Tibial nerve (tissue), 4 donors: ENCODE measurements around the gene PLPP1. TPM values are rescaled to one million over a fixed set of nuclear protein-coding genes. Genes with fewer than 3 reads are reported as not detected.
A peak's percentile ranks its signal among the peaks of the same experiment; 100 is the strongest.
"Not testable (repeated sequence)": the region's sequence is repeated elsewhere in the genome, so short reads cannot be mapped to it uniquely, and the experiment has no call there.

Experiments used
- DNase-seq, 2 donors: peaks; one replicate each; pipeline ENCODE4 v3.0.0-alpha.2; 2019; ENCODE audit warnings: low spot score in 2 of 2
- H3K27ac ChIP-seq, 4 donors: fragments of 200-600 bp; sonication (generic) in 3 of 4; one replicate each; pipeline ENCODE4 v1.5.1; 2017 to 2019; ENCODE audit warnings: mild to moderate bottlenecking in 1 of 4
- H3K27me3 ChIP-seq, 2 donors: fragments of 200-600 bp; sonication (generic) in 1 of 2; one replicate each; pipeline versions ENCODE4 v1.5.1 to v1.6.0; 2017 to 2019
- H3K36me3 ChIP-seq, 3 donors: fragments of 200-600 bp; sonication (generic); one replicate each; pipeline ENCODE4 v1.5.1; 2018 to 2019
- H3K4me1 ChIP-seq, 4 donors: fragments of 200-600 bp; sonication (generic) in 3 of 4; one replicate each; pipeline ENCODE4 v1.5.1; 2017 to 2019
- H3K4me3 ChIP-seq, 4 donors: fragments of 200-600 bp; sonication (generic) in 3 of 4; one replicate each; pipeline ENCODE4 v1.5.1; 2017 to 2019; ENCODE audit warnings: mild to moderate bottlenecking in 1 of 4, moderate library complexity in 1 of 4
- H3K9me3 ChIP-seq, 4 donors: fragments of 200-600 bp; sonication (generic) in 3 of 4; one replicate each; pipeline ENCODE4 v1.5.1; 2017 to 2019
- CTCF ChIP-seq, 5 experiments: fragments of 200-600 bp in 3 of 5; fragments of 450-650 bp in 2 of 5; sonication (generic) in 3 of 5; IDR thresholded peaks; one replicate each; pipeline ENCODE4 v1.5.1; 2016 to 2019; ENCODE audit warnings: antibody characterized with exemption in 5 of 5, mild to moderate bottlenecking in 3 of 5, moderate library complexity in 2 of 5
- EP300 ChIP-seq, 2 donors: sonication (generic); formaldehyde crosslinking; IDR thresholded peaks; one replicate each; pipeline ENCODE4 v1.6.1; 2017; ENCODE audit warnings: antibody characterized with exemption in 2 of 2, mild to moderate bottlenecking in 1 of 2
- POLR2A ChIP-seq, 2 donors: fragments of 450-650 bp; IDR thresholded peaks; one replicate each; pipeline ENCODE4 v1.6.1; 2017; ENCODE audit warnings: antibody characterized with exemption in 2 of 2, mild to moderate bottlenecking in 2 of 2, moderate library complexity in 2 of 2
- WGBS, 2 donors: methylation state at CpG; one replicate each; pipeline ENCODE4 v1.1.5; 2018; 5-methylcytosine and 5-hydroxymethylcytosine counted together
- total RNA-seq, 4 donors: library from RNA; depleted of rRNA; stranded (reverse); fragments of >200 nt; gene quantifications; one replicate each; pipeline ENCODE4 v1.1.0, GENCODE V29; 2016

The PLPP1 gene
- total RNA-seq, 4 donors from 2014 or later: 380 to 568 (median 427) TPM

- 54 to 55% methylated on average over 1 of the region's 1 CpG for WGBS, 2 donors
- TF ChIP-seq CTCF (IDR thresholded peaks at IDR 0.05): no peak
- no peak for TF ChIP-seq POLR2A (IDR thresholded peaks at IDR 0.05)
- no peak for TF ChIP-seq EP300 (IDR thresholded peaks at IDR 0.05)
- Histone ChIP-seq H3K4me3 (no peak overlapping the region), H3K27ac (no peak overlapping the region), H3K36me3 (no peaks in the 10 kb centered on the region), H3K9me3 (no peaks in the 10 kb centered on the region), H3K27me3 (no peaks in the 10 kb centered on the region), H3K4me1 (peaks cover 0 to 11% (median 5%) of the 10 kb centered on the region in 4 donors)
- DNase-seq: no peak
Measured at GRCh38 chr5:55540024-55540423, 5.3 kb upstream of the PLPP1 start.

GRCh38 chr5:55538661-55539060 lies 3.9 kb upstream of the PLPP1 start:
- Histone ChIP-seq H3K27me3 (no peaks in the 10 kb centered on the region), H3K9me3 (no peaks in the 10 kb centered on the region), H3K4me1 (peaks cover 0 to 11% (median 5%) of the 10 kb centered on the region in 4 donors), H3K4me3 (no peak overlapping the region), H3K36me3 (no peaks in the 10 kb centered on the region), H3K27ac (peak overlapping the region; percentile 27 to 78 (median 63))
- WGBS, 2 donors: 27% methylated on average over 2 of the region's 2 CpGs
- DNase-seq: no peak
- TF ChIP-seq CTCF (IDR thresholded peaks at IDR 0.05): no peak

GRCh38 chr5:55537315-55537714 lies 2.6 kb upstream of the PLPP1 start:
- not testable (repeated sequence) for H3K27me3 ChIP-seq, H3K9me3 ChIP-seq, H3K36me3 ChIP-seq, DNase-seq, H3K4me3 ChIP-seq
- peak overlapping the region in 2 of 4 donors; percentile 73 to 78 for H3K27ac ChIP-seq
- peaks cover 0 to 18% (median 5%) of the 10 kb centered on the region in 4 donors for H3K4me1 ChIP-seq
- 93 to 96% methylated on average over 8 of the region's 8 CpGs for whole genome bisulfite sequencing, 2 donors

DNA sequence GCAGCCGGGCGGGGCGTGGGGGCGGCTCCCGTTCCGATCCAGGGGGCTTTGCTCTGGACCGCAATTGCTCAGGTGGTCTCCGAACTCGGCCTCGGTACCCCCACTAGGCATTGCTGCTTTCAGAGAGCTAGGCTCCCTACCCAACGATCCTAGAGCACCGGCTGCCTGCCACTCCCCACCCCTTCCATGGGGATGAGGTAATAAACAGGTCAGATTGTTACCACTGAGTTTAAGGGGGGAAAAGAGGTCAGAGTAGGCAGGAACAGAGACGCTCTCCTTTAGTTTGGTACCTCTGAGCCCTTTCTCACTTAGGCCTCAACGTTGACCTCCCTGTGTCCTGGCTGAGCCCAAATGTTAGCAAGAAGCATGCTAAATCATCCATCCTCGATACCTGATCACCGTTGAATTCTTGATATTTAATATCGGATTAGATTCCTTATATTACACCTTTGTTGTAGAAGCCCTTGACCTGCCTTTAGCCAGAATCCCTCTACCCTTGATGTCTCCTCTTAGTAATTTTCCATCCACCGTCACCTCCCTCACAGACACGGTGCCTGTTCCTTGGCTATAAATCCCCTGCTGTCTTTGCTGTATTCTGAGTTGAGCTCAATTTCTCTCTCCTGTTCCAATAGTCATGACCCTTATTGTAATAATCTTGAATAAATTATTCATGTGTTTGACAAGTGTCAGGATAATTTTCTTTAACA lies 588 bp upstream of the PLPP1 start:
- no peaks in the 10 kb centered on the region for H3K27me3 ChIP-seq
- TF ChIP-seq EP300 (IDR thresholded peaks at IDR 0.05): peak in 1 of 2 donors; percentile 46
- peak; percentile 65 to 81 for TF ChIP-seq POLR2A (IDR thresholded peaks at IDR 0.05)
- TF ChIP-seq CTCF (IDR thresholded peaks at IDR 0.05): peak in 1 of 5 experiments; percentile 18
- H3K9me3 ChIP-seq: no peaks in the 10 kb centered on the region
- no peak for DNase-seq
- peaks cover 0 to 6% (median 0%) of the 10 kb centered on the region in 3 donors for H3K36me3 ChIP-seq
- H3K27ac ChIP-seq: peak overlapping the region; percentile 96 to 99 (median 98)
- peak overlapping the region; percentile 77 to 93 (median 90) for H3K4me3 ChIP-seq
- peaks cover 0 to 38% (median 6%) of the 10 kb centered on the region in 4 donors for H3K4me1 ChIP-seq
- 16 to 25% methylated on average over 9 to 14 of the region's 19 CpGs for WGBS, 2 donors

GRCh38 chr5:55533521-55534435 lies 986 bp downstream of the PLPP1 start:
- 6% methylated on average over 13 to 19 of the region's 25 CpGs for WGBS, 2 donors
- Histone ChIP-seq H3K36me3 (peaks cover 0 to 7% (median 0%) of the 10 kb centered on the region in 3 donors), H3K4me3 (peak overlapping the region; percentile 77 to 93 (median 90)), H3K4me1 (peaks cover 0 to 44% (median 6%) of the 10 kb centered on the region in 4 donors), H3K27me3 (no peaks in the 10 kb centered on the region), H3K27ac (peak overlapping the region; percentile 96 to 99 (median 98)), H3K9me3 (no peaks in the 10 kb centered on the region)
- DNase-seq: peak in 1 of 2 donors; percentile 29
- TF ChIP-seq EP300 (IDR thresholded peaks at IDR 0.05) (no peak), CTCF (IDR thresholded peaks at IDR 0.05) (no peak), POLR2A (IDR thresholded peaks at IDR 0.05) (no peak)
